Activated naive CD8-positive, alpha-beta T cell treated with anti-CD3 and anti-CD28 coated beads, Interleukin-2, amount 10 ng/mL, durations not matched to agents 7 days and 5 days (primary cell): Measurements from ENCODE around the gene CTSC. TPM values are rescaled to one million over a fixed set of nuclear protein-coding genes. Genes with fewer than 3 reads are reported as not detected.
A peak's percentile ranks its signal among the peaks of the same experiment; 100 is the strongest.
"Not testable (repeated sequence)": the region's sequence is repeated elsewhere in the genome, so short reads cannot be mapped to it uniquely, and the experiment has no call there.

Source experiments
- ATAC-seq: fragments of 150-1000 bp; cut with Tn5 transposase; one replicate; pipeline ENCODE4 v1.10.0; 2021; ENCODE audit warnings: low read depth, moderate library complexity
- POLR2A ChIA-PET: fragments of 350-600 bp; sonication (Branson Sonifier 250); formaldehyde crosslinking; loops from one replicate; lab custom pipeline; 2021; ENCODE audit warnings: antibody characterized with exemption; lab: Charles Lee
- DNase-seq: peaks from one replicate; pipeline ENCODE4 v3.0.0; 2021
- H3K27ac Mint-ChIP-seq: one replicate; pipeline ENCODE4 v1.8.0; 2022; ENCODE audit warnings: mild to moderate bottlenecking, mixed read lengths
- H3K27me3 Mint-ChIP-seq: one replicate; pipeline ENCODE4 v1.8.0; 2022; ENCODE audit warnings: mild to moderate bottlenecking, moderate library complexity, mixed read lengths
- H3K36me3 Mint-ChIP-seq: one replicate; pipeline ENCODE4 v1.8.0; 2021; ENCODE audit warnings: mild to moderate bottlenecking, mixed read lengths
- H3K4me1 Mint-ChIP-seq: one replicate; pipeline ENCODE4 v1.8.0; 2021; ENCODE audit warnings: mixed read lengths
- H3K4me3 Mint-ChIP-seq: one replicate; pipeline ENCODE4 v1.8.0; 2022; ENCODE audit warnings: mild to moderate bottlenecking, moderate library complexity, mixed read lengths
- H3K9me3 Mint-ChIP-seq: one replicate; pipeline ENCODE4 v1.8.0; 2021; ENCODE audit warnings: mixed read lengths
- total RNA-seq, 2 experiments: library from RNA; stranded (reverse); gene quantifications; one replicate each; pipeline ENCODE4 v1.2.3, GENCODE V29; 2021

CTSC gene
- total RNA-seq, 2 experiments from 2014 or later = 131 to 134 TPM

- no peak for ATAC-seq
- H3K9me3 Mint-ChIP-seq = peaks cover 3% of the 10 kb centered on the region
- no peaks in the 10 kb centered on the region for H3K27me3 Mint-ChIP-seq
- H3K4me3 Mint-ChIP-seq = no peak overlapping the region
- H3K36me3 Mint-ChIP-seq = peaks cover 41% of the 10 kb centered on the region
- DNase-seq = no peak
- no peaks in the 10 kb centered on the region for H3K4me1 Mint-ChIP-seq
- POLR2A ChIA-PET = no interaction called here
- H3K27ac Mint-ChIP-seq = no peak overlapping the region
Measured at GRCh38 chr11:88282747-88283515, 54.6 kb downstream of the CTSC start.

- DNase-seq (no peak), ATAC-seq (no peak)
- H3K4me1 Mint-ChIP-seq = no peaks in the 10 kb centered on the region
- peaks cover 3% of the 10 kb centered on the region for H3K9me3 Mint-ChIP-seq
- no peaks in the 10 kb centered on the region for H3K27me3 Mint-ChIP-seq
- POLR2A ChIA-PET = no interaction called here
- H3K27ac Mint-ChIP-seq = no peak overlapping the region
- H3K4me3 Mint-ChIP-seq = no peak overlapping the region
- peaks cover 33% of the 10 kb centered on the region for H3K36me3 Mint-ChIP-seq
Measured at GRCh38 chr11:88281317-88281712, 56.2 kb downstream of the CTSC start.

- Mint-ChIP-seq H3K27me3 (no peaks in the 10 kb centered on the region), H3K36me3 (peaks cover 33% of the 10 kb centered on the region), H3K27ac (no peak overlapping the region), H3K4me1 (no peaks in the 10 kb centered on the region), H3K4me3 (no peak overlapping the region), H3K9me3 (peaks cover 3% of the 10 kb centered on the region)
- DNase-seq (no peak), ATAC-seq (no peak)
- POLR2A ChIA-PET = no interaction called here
Measured at GRCh38 chr11:88280673-88281316, 56.7 kb downstream of the CTSC start.

GRCh38 chr11:88277349-88277915, 60.1 kb downstream of the CTSC start:
- peaks cover 3% of the 10 kb centered on the region for H3K9me3 Mint-ChIP-seq
- H3K4me1 Mint-ChIP-seq = no peaks in the 10 kb centered on the region
- no peak overlapping the region for H3K27ac Mint-ChIP-seq
- H3K36me3 Mint-ChIP-seq = peaks cover 20% of the 10 kb centered on the region
- no peak overlapping the region for H3K4me3 Mint-ChIP-seq
- DNase-seq (no peak), ATAC-seq (no peak)
- POLR2A ChIA-PET = no interaction called here
- no peaks in the 10 kb centered on the region for H3K27me3 Mint-ChIP-seq

- POLR2A ChIA-PET = no interaction called here
- H3K4me3 Mint-ChIP-seq = no peak overlapping the region
- no peaks in the 10 kb centered on the region for H3K4me1 Mint-ChIP-seq
- ATAC-seq (no peak), DNase-seq (no peak)
- H3K36me3 Mint-ChIP-seq = peaks cover 16% of the 10 kb centered on the region
- H3K27me3 Mint-ChIP-seq = no peaks in the 10 kb centered on the region
- no peak overlapping the region for H3K27ac Mint-ChIP-seq
- H3K9me3 Mint-ChIP-seq = peaks cover 3% of the 10 kb centered on the region
Measured at GRCh38 chr11:88275636-88276035, 61.9 kb downstream of the CTSC start.

GRCh38 chr11:88266919-88267318, 70.6 kb downstream of the CTSC start:
- H3K27ac Mint-ChIP-seq = no peak overlapping the region
- H3K4me1 Mint-ChIP-seq = peaks cover 7% of the 10 kb centered on the region
- ATAC-seq (no peak), DNase-seq (no peak)
- H3K4me3 Mint-ChIP-seq = no peak overlapping the region
- H3K27me3 Mint-ChIP-seq = no peaks in the 10 kb centered on the region
- POLR2A ChIA-PET = no interaction called here
- peaks cover 58% of the 10 kb centered on the region for H3K36me3 Mint-ChIP-seq
- H3K9me3 Mint-ChIP-seq = peaks cover 3% of the 10 kb centered on the region

- Mint-ChIP-seq H3K4me3 (no peak overlapping the region), H3K9me3 (peaks cover 7% of the 10 kb centered on the region), H3K27ac (peak overlapping the region; percentile 1), H3K27me3 (no peaks in the 10 kb centered on the region), H3K4me1 (peaks cover 7% of the 10 kb centered on the region), H3K36me3 (peaks cover 63% of the 10 kb centered on the region)
- ATAC-seq (peak; percentile 45), DNase-seq (no peak)
- POLR2A ChIA-PET = no interaction called here
Measured at GRCh38 chr11:88266157-88266556, 71.4 kb downstream of the CTSC start.

GRCh38 chr11:88259431-88259830, 78.1 kb downstream of the CTSC start:
- H3K36me3 Mint-ChIP-seq = peaks cover 35% of the 10 kb centered on the region
- H3K4me1 Mint-ChIP-seq = no peaks in the 10 kb centered on the region
- DNase-seq (no peak), ATAC-seq (no peak)
- H3K9me3 Mint-ChIP-seq = peaks cover 31% of the 10 kb centered on the region
- H3K27me3 Mint-ChIP-seq = no peaks in the 10 kb centered on the region
- no peak overlapping the region for H3K27ac Mint-ChIP-seq
- POLR2A ChIA-PET = no interaction called here
- H3K4me3 Mint-ChIP-seq = no peak overlapping the region

GRCh38 chr11:88252208-88252607, 85.3 kb downstream of the CTSC start:
- Mint-ChIP-seq H3K9me3 (peaks cover 8% of the 10 kb centered on the region), H3K36me3 (peaks cover 4% of the 10 kb centered on the region), H3K4me3 (no peak overlapping the region), H3K4me1 (no peaks in the 10 kb centered on the region), H3K27me3 (no peaks in the 10 kb centered on the region), H3K27ac (no peak overlapping the region)
- POLR2A ChIA-PET = no interaction called here
- DNase-seq (no peak), ATAC-seq (no peak)

- POLR2A ChIA-PET = no interaction called here
- no peaks in the 10 kb centered on the region for H3K27me3 Mint-ChIP-seq
- H3K36me3 Mint-ChIP-seq = peaks cover 4% of the 10 kb centered on the region
- no peak for ATAC-seq
- peaks cover 8% of the 10 kb centered on the region for H3K9me3 Mint-ChIP-seq
- H3K4me1 Mint-ChIP-seq = no peaks in the 10 kb centered on the region
- H3K27ac Mint-ChIP-seq = no peak overlapping the region
- DNase-seq = no peak
- no peak overlapping the region for H3K4me3 Mint-ChIP-seq
Measured at GRCh38 chr11:88250566-88251242, 86.8 kb downstream of the CTSC start.

GRCh38 chr11:88249706-88250105, 87.8 kb downstream of the CTSC start:
- no peaks in the 10 kb centered on the region for H3K27me3 Mint-ChIP-seq
- no peak overlapping the region for H3K27ac Mint-ChIP-seq
- H3K4me3 Mint-ChIP-seq = no peak overlapping the region
- no peaks in the 10 kb centered on the region for H3K4me1 Mint-ChIP-seq
- H3K9me3 Mint-ChIP-seq = peaks cover 4% of the 10 kb centered on the region
- no peak for ATAC-seq
- POLR2A ChIA-PET = no interaction called here
- peaks cover 5% of the 10 kb centered on the region for H3K36me3 Mint-ChIP-seq
- no peak for DNase-seq

- POLR2A ChIA-PET = no interaction called here
- H3K36me3 Mint-ChIP-seq = peaks cover 10% of the 10 kb centered on the region
- H3K4me1 Mint-ChIP-seq = no peaks in the 10 kb centered on the region
- peaks cover 9% of the 10 kb centered on the region for H3K9me3 Mint-ChIP-seq
- DNase-seq (no peak), ATAC-seq (no peak)
- H3K27ac Mint-ChIP-seq = no peak overlapping the region
- H3K27me3 Mint-ChIP-seq = no peaks in the 10 kb centered on the region
- no peak overlapping the region for H3K4me3 Mint-ChIP-seq
Measured at GRCh38 chr11:88246696-88247095, 90.8 kb downstream of the CTSC start.

- POLR2A ChIA-PET, H3K27me3 Mint-ChIP-seq, H3K4me3 Mint-ChIP-seq, H3K4me1 Mint-ChIP-seq, H3K27ac Mint-ChIP-seq, DNase-seq, ATAC-seq: not testable (repeated sequence)
- Mint-ChIP-seq H3K9me3 (peaks cover 11% of the 10 kb centered on the region), H3K36me3 (peaks cover 11% of the 10 kb centered on the region)
Measured at GRCh38 chr11:88245576-88245975, 92.0 kb downstream of the CTSC start.
